Forelimb muscle (tissue), 1 donor: ENCODE measurements around the gene PPM1H. TPM values are rescaled to one million over a fixed set of nuclear protein-coding genes. Genes with fewer than 3 reads are reported as not detected.

Experiments used
- DNase-seq: peaks from one replicate; pipeline ENCODE4 v3.0.0-alpha.2; 2013; ENCODE audit warnings: low read depth
- polyA plus RNA-seq: library from polyadenylated mRNA; unstranded; fragments of 120-200 nt; gene quantifications from one replicate; pipeline ENCODE4 v1.2.1, GENCODE V29; 2013; ENCODE audit not compliant: insufficient read length

The PPM1H gene
- polyA plus RNA-seq, 1 donor = 3.1 TPM

DNA sequence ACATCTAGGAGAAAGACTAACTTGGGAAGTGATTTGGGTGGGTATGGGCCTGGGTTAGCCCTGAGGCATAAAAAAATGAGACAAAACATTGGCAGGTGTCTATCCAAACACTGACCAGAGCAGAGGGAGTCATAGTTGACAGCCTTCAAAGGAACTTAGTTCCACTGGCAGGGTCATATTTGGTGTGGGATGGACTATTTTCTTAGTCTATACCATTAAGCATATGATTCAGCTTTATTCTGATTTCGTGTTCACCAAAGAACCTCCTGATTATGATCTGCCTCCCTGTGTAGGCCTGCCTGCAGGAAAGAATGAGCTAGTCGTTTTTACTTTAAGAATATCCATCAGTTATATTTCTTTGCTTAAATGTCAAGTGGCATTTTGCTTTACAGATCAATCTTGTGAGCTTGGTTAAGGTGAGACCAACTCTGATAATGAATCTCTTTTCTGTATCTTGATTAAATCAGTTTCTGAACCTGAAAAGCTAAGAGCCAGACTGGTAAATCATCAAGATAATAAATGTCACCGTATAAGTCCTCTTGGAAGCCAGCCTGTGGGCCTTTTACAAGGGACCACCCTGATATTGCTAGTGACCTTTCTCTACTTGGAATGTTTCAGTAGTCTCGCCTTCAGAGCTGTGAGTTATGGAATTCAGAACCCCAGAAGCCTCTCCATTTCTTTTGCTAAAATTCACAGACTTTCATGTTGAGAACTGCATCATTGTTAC lies 285.4 kb downstream of the PPM1H start:
- DNase-seq = no peak

DNA sequence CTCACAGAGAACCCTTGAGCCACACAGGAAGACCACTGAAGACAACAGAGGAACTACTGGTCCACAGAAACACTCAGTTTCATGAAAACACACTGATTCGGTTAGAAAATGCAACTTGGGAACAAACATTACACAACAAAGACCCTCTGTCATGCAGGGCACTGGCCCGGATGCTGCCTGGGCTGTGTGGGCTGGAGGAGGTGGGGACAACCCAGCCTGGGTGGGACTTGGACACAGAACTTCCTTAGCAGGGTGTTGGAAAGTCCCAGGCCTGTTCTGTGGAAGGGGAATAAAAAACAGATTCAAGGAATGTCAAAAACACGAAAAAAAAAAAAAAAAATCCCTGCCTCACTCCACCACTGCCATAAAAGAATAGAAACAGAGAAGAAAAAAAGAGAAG lies 287.4 kb downstream of the PPM1H start:
- DNase-seq = no peak

DNA sequence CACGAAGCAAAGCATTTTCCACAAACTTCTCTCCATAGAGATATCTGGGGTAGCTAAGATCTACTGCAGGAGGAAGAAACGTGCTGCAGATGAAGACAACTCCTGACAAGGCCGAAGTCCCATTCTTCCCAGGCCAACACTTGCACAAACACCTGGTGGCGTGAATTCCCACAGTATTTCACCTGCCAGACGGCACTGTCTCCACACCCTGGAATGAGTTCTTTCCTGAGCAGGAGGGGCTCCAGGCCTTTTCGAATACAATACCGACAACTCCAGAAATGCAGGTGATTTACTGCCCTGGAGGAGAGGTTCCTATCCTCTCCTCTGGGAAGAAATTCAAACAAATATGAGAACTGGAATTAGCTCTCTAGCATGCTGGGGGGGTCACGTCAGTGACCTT lies 288.4 kb downstream of the PPM1H start:
- no peak for DNase-seq

DNA sequence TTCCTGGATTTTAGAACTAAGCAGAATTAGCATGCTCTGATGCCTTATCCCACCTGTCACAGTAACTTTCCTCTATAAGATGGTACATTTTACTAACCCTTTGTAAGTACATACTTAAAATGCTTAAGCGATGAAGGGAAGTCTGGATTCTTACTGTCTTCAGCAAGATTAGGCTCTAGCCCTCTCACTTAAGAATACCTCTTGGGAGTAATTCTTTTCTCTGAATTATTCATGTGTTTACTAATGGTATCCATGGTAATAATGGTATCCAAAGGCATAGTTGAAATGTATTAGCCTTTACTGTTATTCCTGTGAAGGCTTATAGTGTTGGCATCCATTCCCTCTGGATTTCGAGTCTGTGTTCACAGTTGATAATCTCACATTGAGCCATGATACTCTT lies 291.5 kb downstream of the PPM1H start:
- no peak for DNase-seq

DNA sequence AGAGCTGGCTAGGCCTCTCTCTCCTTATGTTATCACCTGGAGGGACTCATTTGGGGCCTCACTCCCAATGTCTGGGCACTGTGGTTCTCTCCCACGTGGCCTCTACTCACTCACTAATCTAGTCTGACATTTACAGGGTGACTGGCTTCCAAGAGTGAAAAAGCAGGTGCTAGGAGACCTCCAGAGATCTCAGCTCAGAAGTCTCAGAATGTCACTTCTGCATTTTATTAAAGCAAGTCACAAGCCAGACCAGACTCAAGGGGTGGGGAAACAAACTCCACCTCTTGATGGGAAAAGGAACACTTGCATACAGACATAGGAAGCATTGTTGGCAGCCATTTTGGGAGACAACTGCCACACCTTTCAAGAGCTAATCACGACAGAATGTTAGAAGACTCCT lies 292.5 kb downstream of the PPM1H start:
- no peak for DNase-seq

DNA sequence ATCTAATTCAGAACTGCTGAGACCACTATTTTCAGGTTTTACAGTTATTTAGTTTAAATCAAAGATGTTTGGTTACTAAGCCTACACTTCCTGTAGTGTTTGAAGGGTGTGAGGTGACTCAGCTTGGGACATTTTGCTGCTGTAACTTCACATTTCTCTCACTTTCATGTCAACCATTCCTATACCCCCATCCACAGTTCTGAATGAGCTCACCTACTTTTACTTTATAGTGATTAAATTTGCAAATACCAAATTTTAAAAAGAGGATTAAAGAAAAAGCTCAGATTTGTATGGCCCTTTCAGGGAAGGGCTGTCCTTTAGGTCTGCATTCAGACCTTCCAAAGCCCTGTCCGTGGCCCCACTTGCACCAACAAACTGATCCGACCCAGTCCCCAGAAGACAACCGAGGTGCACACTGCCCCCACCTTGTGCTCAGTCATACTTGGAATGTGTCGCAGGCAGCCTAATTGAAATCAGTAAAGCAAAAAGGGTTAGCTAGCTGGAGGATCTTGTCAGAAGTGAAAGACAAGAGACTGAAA lies 294.0 kb downstream of the PPM1H start:
- DNase-seq = no peak

DNA sequence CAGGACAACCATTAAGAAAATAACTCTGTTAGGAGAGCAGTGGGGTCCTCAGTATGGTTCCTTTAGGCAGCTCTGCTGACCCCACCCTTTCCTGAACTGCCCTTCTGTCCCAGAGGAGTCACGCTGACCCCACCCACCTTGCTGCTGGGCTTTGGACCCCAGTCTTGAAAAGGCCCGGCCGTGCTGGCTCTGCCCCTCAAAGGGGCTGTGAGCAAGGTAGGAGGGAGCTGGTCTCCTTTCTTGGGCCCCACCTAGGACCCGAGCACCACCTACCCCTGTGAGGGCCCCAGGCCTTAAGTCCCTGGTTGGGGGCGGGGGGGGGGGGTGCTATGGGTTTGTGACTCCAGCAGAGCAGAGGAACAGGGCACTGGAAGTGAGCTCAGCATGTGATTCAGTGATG lies 297.3 kb downstream of the PPM1H start:
- DNase-seq = no peak

DNA sequence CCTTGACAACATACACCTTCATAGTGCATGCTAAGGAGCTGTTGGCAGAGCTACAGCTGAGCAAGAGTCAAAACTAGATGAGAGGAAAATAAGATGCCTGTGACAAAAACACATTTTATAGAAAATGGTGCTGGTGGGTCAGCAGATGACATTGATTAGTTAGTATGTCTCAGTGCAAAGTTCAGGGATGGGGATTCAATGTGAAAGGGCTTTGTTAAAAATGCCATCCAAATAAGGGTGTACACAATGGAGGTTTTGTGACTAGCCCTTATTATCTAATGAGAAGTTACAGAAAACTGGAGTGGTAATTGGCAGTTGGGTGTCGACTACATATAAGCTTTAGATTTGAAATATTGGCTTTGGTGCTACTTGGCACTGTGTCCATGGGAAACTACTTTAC lies 299.3 kb downstream of the PPM1H start:
- no peak for DNase-seq

DNA sequence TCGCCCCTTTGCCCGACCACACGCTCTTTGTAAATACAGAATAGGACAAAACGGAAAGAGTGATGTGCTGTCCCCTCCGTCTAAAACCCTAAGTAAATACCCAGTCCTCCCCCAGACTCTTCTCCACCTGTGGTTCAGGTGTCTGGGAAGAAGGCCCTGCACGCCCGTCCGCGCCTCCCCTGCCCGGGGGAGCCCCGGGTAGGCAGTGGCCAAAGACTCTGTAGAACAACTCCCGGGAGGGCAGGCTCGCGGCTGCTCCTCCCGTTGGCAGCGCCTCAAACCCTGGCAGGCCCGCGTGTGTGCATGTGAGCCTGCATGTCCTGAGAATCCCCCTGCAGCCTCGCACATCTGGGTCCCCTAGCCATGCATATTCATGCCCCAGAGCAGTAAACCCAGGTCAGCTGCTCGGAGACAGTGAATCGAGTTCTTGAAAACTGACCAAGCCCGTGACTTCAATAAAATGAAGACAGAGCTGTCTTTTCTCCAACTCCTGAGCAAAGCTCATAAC lies 302.5 kb downstream of the PPM1H start:
- peak; percentile 47 for DNase-seq

DNA sequence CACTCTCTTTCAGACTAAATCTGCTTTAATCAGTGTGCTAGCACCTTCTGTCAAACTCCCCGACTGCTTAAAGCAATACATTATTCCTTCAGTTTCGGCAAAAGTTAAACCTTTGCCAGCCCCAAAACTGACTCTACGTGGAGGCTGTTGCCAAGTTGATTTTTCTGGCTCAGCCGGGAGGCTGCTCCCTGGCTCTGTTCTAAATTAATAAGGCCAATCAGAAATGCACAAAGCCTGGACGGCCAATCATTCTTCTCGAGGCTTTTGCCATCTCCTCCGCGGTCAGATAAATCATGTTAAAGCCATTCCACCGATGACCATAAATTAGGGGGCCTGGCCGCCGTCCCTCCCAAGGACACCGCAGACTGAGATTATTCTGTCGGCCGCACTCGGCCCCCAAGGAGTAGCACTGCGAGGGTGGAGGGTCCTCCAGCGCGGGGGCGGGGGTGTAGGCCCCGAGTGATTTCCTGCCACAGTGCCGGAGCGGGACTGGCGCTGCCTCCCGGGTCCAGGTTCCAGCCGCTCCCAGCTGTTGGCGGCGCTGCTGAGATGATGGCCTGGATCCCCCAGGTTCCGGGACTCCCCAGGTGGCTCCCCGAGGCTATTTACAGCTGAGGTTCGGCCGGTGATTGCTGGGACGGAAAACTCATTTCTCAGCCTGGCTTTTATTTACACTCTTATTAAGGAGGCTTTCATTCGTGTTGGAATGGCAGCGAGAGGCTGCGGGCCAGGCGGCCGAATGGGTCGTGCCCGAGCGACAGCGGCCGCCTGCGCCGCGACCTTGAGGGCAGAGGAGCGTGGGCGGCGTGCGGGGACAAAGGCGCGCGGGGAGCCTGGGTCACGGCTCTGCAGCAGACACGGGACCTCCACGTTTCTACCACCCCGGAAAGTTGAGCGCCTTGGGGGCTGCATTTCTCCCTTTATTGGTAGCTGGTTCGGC lies 303.2 kb downstream of the PPM1H start:
- DNase-seq = no peak

DNA sequence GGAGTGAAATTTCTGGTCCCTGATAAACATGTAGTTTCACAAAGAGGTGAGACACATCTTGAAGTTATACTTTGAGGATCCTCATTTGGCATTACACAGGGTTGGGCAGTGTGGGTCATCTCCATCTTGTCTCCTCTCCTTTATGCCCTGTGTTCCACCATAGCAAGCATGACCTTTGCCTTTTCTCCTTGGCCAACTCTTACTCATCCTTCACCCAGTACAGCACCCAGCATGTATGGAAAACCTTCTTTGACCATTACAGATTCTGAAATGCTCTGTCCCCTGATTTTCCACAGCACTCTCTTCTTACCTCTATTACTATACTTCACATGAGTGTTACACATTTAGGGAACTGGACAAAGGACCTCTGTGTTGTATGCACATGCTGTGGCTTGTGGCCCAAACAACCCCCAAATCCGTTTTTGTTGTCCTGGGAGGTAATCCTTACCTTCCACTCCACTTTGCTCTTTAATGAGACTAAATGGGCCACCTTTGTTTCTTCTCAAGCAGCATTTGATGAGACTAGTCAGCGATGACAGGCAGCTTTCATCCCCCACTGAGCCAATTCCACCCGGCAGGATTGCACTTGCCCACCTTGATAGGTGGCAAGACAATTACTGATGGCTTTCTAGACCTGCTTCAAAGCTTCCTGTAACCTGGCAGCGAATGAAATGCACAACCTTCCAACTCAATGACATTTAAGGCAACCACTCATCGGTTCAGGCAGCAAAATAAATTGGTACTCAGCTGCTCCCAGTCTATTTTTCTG lies 304.8 kb downstream of the PPM1H start:
- no peak for DNase-seq

DNA sequence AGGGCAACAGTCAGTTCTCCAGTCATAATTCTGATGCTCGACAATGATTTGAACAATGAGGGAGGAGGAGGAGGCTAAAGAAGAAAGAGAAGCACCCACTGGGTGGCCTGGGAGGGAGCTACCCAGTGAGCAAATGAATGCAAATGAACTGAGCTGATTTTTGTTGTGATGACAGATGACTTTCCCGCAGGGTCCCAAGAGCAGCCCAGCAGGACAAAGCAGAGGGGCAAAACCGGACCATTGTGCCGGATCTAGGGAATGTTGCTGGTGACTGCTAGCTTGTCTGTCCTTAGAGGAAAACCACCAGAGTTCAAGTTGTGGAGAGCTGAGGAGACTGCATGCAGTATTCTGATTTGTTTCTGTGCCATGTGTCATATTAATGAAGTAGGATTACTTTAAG lies 305.5 kb downstream of the PPM1H start:
- DNase-seq = no peak

DNA sequence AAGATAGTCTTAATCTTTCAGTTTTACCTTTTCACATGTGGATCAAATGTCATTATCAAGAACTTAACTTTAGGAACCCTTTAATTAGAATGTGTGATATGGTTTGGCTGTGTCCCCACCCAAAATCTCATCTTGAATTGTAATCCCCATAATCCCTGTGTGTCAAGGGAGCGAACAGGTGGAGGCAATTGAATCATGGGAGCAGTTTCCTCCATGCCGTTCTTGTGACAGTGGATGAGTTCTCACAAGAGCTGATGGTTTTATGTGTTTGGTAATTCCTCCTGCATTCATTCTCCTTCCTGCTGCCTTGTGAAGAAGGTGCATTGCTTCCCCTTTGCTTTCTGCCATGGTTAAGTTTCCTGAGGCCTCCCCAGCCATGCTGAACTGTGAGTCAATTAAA lies 307.8 kb downstream of the PPM1H start:
- DNase-seq = no peak

DNA sequence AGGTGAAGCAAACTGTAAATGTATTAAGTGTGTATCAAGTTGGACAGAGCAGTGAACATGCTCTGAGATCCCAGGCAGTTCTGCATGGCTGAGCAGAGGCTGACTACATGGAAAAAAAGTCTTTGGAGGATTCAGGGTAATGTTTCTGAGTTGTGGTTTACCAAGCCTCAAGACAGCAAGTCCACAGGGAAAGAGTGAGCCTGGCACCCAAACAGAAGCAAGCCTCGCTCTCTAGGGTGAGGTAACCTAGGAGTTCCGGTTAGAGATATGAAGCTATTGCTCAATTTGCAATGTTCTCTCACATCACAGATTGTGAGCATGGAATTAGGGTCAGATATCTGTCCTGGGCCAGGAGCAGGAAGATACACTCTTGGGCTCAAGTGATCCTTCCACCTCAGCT lies 309.7 kb downstream of the PPM1H start:
- DNase-seq = no peak

DNA sequence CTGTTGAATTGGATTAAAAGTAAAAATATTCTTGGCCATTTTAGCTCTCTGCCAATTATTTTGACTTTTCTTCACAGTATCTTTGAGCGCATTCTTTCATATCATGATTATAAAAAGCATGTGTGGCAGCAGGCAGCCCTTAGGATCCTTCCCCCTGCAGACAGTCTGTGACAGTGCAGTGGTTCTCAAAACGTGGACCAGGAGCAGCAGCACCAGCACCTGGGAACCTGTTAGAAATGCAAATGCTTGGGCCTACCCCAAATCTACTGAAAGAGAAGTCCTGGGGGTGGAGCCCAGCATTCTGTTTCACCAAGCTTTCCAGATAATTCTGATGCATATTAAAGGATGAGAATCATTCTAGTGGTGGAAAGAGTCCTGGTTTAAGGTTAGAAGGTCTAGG lies 312.8 kb downstream of the PPM1H start:
- DNase-seq = no peak

DNA sequence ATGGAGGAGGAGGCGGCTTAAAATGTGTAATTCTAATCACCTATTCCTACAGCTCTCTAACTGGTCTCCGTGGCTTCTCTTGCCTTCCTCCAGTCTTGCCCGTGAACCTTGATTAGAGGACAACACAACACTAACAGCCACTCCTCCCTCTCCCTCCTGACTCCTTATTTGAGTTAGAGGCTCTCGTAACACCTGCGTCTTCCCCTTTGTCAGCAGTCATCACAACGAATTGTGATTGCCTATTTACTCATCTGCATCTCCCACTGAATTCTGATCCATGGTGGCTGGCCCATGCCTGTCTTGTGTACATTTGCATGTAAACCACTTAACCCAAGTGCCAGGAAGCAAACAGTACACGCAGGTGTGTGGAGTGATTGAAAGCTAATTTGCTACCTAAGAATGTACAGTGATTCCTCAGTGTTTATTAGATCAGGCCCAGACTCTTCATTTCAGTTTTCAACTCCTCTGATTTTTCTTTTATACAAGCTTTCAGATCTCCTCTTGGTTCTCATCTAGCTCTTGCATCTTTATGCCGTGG lies 313.8 kb downstream of the PPM1H start:
- no peak for DNase-seq

DNA sequence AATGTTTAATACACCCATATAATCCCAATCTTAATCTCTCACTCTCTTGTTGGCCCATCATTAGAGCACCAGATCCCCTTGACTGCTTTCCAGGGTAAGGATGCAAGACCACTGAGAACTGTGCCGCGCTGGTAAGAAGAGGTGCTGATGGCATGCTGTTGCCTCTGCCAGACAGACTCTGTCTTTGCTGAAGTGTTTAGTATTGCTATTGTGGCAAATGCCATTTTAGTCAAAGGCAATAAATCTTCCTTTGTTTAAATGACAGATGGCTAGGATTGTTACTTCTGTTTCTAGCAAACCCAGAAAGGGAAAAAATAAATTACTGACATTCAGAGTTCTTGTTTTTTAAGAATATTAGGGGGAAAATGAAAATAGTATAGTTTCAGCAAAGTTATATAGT lies 316.0 kb downstream of the PPM1H start:
- DNase-seq = no peak

DNA sequence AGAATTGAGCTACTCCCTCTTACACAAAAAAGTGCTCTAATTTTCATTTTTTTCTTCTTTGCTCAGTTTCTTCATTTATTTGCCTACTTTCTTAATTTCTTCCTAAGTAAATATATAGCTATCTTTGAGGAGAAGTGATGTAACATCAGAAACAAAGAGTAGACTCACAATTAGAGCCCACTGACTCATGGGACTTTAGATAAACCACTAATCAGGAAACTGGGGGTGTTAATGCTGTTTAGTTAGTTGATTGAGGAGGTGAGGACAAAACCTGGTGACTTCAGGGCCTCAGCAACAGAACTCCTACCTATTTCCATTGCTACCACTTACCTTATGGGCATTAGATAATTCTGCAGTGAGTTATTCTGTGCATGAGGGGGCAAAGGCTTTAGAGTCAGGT lies 316.6 kb downstream of the PPM1H start:
- no peak for DNase-seq

DNA sequence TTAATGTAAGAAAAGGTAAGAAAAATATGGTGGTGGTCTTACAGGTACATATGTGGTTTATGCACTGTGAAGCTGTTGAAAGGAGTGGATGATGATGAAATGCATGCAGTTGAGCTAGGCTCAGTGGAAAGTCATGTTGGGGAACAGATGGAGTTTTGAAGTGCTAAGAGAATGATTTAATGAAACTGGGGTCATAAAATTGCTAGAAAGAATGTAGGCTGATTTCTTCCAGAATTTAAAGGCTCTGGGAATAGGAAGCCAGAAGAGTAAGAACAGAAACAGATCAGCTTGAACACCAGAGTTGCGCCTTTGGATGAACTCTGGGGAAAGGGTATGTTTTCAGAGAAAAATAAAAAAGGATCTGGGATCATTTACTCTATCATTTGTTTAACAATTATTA lies 321.9 kb downstream of the PPM1H start:
- no peak for DNase-seq

DNA sequence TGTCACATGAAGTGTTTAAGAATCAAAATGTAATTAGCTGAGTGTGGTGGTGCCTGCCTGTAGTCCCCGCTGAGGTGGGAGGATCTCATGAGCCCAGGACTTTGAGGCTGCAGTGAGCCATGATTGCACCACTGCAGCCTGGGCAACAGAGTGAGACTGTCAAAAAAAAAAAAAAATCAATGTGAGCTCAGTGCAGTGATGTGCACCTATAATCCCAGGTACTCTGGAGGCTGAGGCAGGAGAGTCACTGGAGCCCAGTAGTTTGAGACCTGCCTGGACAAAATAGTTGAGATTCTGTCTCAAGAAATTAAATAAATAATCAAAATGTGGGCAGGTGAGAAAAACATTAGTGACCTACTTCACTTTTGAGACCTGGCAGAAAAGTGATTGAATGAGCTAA lies 328.3 kb downstream of the PPM1H start:
- no peak for DNase-seq

DNA sequence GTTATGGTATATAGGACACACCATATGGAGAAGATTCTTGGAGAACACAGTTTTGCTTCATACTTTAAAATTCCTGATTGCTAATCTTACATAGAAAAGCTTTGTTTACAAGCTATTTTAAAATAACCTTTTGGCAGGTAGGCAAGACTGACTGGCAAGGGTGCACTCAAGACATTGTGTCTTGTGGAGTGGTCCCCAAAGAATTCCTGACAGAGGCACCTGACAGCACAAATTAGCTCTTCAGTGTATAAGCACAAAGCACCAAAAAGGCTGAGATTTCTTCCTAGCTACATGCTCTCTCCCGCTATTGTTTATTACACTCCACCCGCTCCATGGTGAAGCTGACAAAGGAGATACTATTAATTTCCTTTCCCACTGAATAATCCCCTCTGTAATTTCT lies 329.0 kb downstream of the PPM1H start:
- DNase-seq = no peak

DNA sequence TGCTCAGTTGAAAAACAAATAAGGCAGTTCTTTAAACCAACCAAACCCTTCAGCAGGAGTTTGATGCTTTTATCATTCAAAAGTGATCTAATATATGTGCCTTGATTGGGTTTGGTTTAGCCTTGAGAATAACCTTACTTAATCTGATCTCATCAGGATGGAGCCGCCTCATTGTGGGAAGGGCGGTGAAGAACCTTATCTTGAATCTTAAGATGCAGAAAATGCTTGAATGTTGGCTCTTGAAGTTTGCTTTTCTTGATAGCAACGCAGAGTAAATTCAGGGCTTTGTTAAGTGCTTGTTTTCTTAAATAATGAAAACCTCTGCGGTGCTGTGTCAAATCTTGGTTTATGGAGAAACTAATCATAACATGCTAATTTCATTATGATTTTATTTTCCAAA lies 330.1 kb downstream of the PPM1H start:
- no peak for DNase-seq
